ENCODE results near the gene CLNK. TPM values are rescaled to one million over a fixed set of nuclear protein-coding genes. Genes with fewer than 3 reads are reported as not detected.

CLNK gene
- total and polyA plus RNA-seq, 2 of the 8 experiments (the other 6 are each of a cell fraction or from before 2014, with no cell fraction given), result not detected

DNA sequence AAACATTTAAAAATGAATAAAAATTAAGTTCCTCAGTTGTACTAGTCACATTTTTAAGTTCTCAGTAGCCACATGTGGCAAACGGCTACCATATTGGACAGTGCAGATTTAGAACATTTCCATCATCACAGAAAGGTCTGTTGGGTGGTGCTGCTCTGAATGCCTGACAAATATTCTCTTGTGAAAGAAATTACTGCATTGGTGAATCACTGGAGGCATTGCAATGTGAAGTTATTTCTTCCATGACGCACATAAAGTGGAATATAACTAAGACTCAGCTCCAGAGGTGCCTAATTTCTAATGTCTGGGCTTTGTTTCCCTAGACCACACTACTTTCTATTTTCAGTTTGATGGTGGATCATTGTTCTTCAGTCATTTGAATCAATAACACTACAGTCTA is 44.9 kb downstream of the CLNK start:
- FAIRE-seq, result no peak
- no peaks in the 10 kb centered on the region for H3K23me2 ChIP-seq (ENCODE audit: low read depth, low read length)
- H2AK5ac ChIP-seq (ENCODE audit: low read depth, low read length), result no peak overlapping the region
- H3K4me3 ChIP-seq (ENCODE audit: extremely low read depth in 1 of 4, insufficient read depth in 2 of 4, low read depth in 3 of 4, low read length in 4 of 4), result no peak overlapping the region
- no peak overlapping the region for H2BK15ac ChIP-seq (ENCODE audit: low read length)
- H2BK120ac ChIP-seq (replicated peaks; ENCODE audit: low read depth, low read length), result no peak overlapping the region
- no peak overlapping the region for H3K4me2 ChIP-seq (ENCODE audit: insufficient read depth in 1 of 2, low read depth in 2 of 2, low read length in 2 of 2)
- no peak overlapping the region for H2BK5ac ChIP-seq (ENCODE audit: low read depth, low read length)
- no peak overlapping the region for H3K27ac ChIP-seq (ENCODE audit: low read depth, low read length)
- H3K18ac ChIP-seq (ENCODE audit: extremely low read depth, low read length), result no peak overlapping the region
- no peaks in the 10 kb centered on the region for H3K36me3 ChIP-seq (ENCODE audit: control insufficient read depth in 2 of 4, insufficient read depth in 4 of 4, low read length in 3 of 4)
- H4K8ac ChIP-seq (ENCODE audit: extremely low read depth, insufficient read depth, low read length), result no peak overlapping the region
- H3K4ac ChIP-seq (replicated peaks; ENCODE audit: insufficient read length, low read depth, low read length), result no peak overlapping the region
- no peak overlapping the region for H3K14ac ChIP-seq (ENCODE audit: insufficient read length)
- no peaks in the 10 kb centered on the region for H4K20me1 ChIP-seq (replicated peaks in 1 of 2; ENCODE audit: control insufficient read depth in 1 of 2, insufficient read depth in 2 of 2, low read length in 2 of 2)
- ChIA-PET CTCF (ENCODE audit: partially characterized antibody) (interaction anchor here (2.0 kb wide), 1 partner anchor 16 kb away, joined by 7 read pairs; no protein-coding TSS in a partner anchor), POLR2A (ENCODE audit: partially characterized antibody) (no interaction called here)
- no peak overlapping the region for H3K9ac ChIP-seq (replicated peaks in 1 of 4; ENCODE audit: extremely low read depth in 1 of 4, low read depth in 3 of 4, low read length in 3 of 4)
- H2AFZ ChIP-seq (ENCODE audit: low read length), result no peak overlapping the region
- no peaks in the 10 kb centered on the region for H3K79me1 ChIP-seq (ENCODE audit: low read depth, low read length)
- H3K4me1 ChIP-seq (replicated peaks in 1 of 4; ENCODE audit: control insufficient read depth in 3 of 4, insufficient read depth in 4 of 4, low read length in 3 of 4), result no peaks in the 10 kb centered on the region; a peak in 1 of 7 replicates
- no peak overlapping the region for H2BK20ac ChIP-seq (ENCODE audit: low read length)
- no peak overlapping the region for H3K23ac ChIP-seq (ENCODE audit: insufficient read length)
- no peaks in the 10 kb centered on the region for H3K27me3 ChIP-seq (replicated peaks in 1 of 4; ENCODE audit: control insufficient read depth in 3 of 4, extremely low read depth in 1 of 4, insufficient read depth in 3 of 4, low read length in 3 of 4)
- H4K91ac ChIP-seq (replicated peaks; ENCODE audit: insufficient read length, low read length), result no peak overlapping the region
- no peaks in the 10 kb centered on the region for H3K9me3 ChIP-seq (ENCODE audit: insufficient read depth in 2 of 2, low read depth in 1 of 2, low read length in 1 of 2)
- 90% methylated on average over 2 of the region's 2 CpGs; no CpG with 5 or more reads in 1 of the 2 experiments for WGBS, 2 experiments (ENCODE audit: extremely low coverage in 1 of 2, insufficient coverage in 1 of 2, insufficient read length in 1 of 2, insufficient replicate concordance in 2 of 2, low coverage in 1 of 2, low lambda C conversion rate in 2 of 2, missing lambda C conversion rate in 1 of 2)
- H2BK12ac ChIP-seq (ENCODE audit: low read depth, low read length), result no peak overlapping the region
- no peak overlapping the region for H4K5ac ChIP-seq (ENCODE audit: insufficient read length, low read depth, low read length)
- no peak for DNase-seq (ENCODE audit: low read depth in 1 of 2, low spot score in 2 of 2)
- no peaks in the 10 kb centered on the region for H3K79me2 ChIP-seq (ENCODE audit: control insufficient read depth in 1 of 2, insufficient read depth in 2 of 2, low read length in 2 of 2)
- no peak overlapping the region for H3K56ac ChIP-seq (replicated peaks; ENCODE audit: insufficient read length, low read depth, low read length)
- no peak for TF ChIP-seq RBBP5 (IDR thresholded peaks at IDR 0.05; ENCODE audit: borderline replicate concordance, low read depth, low read length)
- TF ChIP-seq CTCF (IDR thresholded peaks at IDR 0.05; ENCODE audit: control extremely low read depth in 1 of 3, insufficient read depth in 1 of 3, low read depth in 1 of 3, low read length in 3 of 3), result no peak
- no peak for TF ChIP-seq RFX5 (IDR thresholded peaks at IDR 0.05; ENCODE audit: borderline replicate concordance, low read depth, low read length)
- no peak for TF ChIP-seq KDM4A (IDR thresholded peaks at IDR 0.05; ENCODE audit: low read depth, low read length, severe bottlenecking)
- TF ChIP-seq RXRA (IDR thresholded peaks at IDR 0.05; ENCODE audit: insufficient read depth, low read depth, low read length), result no peak
- TF ChIP-seq TBP (IDR thresholded peaks at IDR 0.05; ENCODE audit: low read depth, low read length), result no peak
- TF ChIP-seq E2F6 (IDR thresholded peaks at IDR 0.05), result no peak
- TF ChIP-seq TCF12 (IDR thresholded peaks at IDR 0.05; ENCODE audit: low read depth, low read length), result no peak
- TF ChIP-seq BCL11A (IDR thresholded peaks at IDR 0.05; ENCODE audit: low read depth in 2 of 2, low read length in 2 of 2), result no peak
- TF ChIP-seq MAX (IDR thresholded peaks at IDR 0.05), result no peak
- no peak for TF ChIP-seq SP4 (IDR thresholded peaks at IDR 0.05; ENCODE audit: low read length)
